ENCODE results near the gene PDZD4. TPM values are rescaled to one million over a fixed set of nuclear protein-coding genes. Genes with fewer than 3 reads are reported as not detected.

Gene PDZD4
- total and polyA plus RNA-seq, 8 donors: 2.1 to 11.1 (median 5.2) TPM

DNA sequence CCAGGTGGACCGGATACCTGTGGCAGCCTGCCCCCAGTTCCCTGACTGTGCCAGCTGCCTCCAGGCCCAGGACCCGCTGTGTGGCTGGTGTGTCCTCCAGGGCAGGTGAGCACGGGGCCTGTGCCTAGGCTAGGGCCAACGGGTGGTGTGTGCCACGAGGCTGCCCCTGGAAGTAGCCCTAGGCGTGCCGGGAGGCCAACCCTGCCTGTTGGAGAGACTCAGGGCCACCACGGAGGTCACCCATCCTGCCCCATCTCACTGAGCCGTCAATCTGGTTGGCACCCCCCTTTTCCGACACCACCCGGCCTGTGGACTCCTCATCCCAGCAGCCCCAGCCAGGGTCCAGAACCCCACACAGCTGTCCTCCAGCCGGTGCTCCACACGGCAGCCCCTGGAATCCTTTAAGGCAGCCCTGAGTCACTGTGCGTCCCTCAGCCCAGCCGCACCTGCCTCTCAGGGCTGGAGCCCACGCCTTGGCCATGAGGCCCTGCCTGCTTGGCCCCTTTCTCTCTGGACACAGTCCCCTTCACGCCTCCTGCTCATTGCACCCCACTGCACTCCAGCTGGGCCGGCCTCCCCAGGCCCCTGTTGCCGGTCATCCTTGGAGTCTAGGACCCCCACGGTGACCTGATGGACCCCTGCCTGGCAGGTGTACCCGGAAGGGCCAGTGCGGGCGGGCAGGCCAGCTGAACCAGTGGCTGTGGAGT, 61.0 kb downstream of the PDZD4 start:
- TF ChIP-seq POLR2AphosphoS5 (IDR thresholded peaks at IDR 0.05) (no peak), POLR2A (IDR thresholded peaks at IDR 0.05) (no peak), EP300 (IDR thresholded peaks at IDR 0.05) (no peak)
- TF ChIP-seq, protein P1, sequence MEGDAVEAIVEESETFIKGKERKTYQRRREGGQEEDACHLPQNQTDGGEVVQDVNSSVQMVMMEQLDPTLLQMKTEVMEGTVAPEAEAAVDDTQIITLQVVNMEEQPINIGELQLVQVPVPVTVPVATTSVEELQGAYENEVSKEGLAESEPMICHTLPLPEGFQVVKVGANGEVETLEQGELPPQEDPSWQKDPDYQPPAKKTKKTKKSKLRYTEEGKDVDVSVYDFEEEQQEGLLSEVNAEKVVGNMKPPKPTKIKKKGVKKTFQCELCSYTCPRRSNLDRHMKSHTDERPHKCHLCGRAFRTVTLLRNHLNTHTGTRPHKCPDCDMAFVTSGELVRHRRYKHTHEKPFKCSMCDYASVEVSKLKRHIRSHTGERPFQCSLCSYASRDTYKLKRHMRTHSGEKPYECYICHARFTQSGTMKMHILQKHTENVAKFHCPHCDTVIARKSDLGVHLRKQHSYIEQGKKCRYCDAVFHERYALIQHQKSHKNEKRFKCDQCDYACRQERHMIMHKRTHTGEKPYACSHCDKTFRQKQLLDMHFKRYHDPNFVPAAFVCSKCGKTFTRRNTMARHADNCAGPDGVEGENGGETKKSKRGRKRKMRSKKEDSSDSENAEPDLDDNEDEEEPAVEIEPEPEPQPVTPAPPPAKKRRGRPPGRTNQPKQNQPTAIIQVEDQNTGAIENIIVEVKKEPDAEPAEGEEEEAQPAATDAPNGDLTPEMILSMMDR (IDR thresholded peaks at IDR 0.05): no peak
- Histone ChIP-seq H3K36me3 (peaks cover 0 to 42% (median 4%) of the 10 kb centered on the region in 4 donors), H3K4me1 (peaks cover 0 to 29% (median 20%) of the 10 kb centered on the region in 4 donors), H3K27me3 (peaks cover 0 to 3% (median 0%) of the 10 kb centered on the region in 3 donors), H3K4me3 (no peak overlapping the region), H3K9me3 (no peaks in the 10 kb centered on the region), H3K27ac (no peak overlapping the region)
- WGBS, 5 donors: 80 to 91% (median 90%) methylated on average over 16 to 23 of the region's 23 CpGs
- intact Hi-C loops (cut with DNase I; ENCODE audit: low total_unique reads): no loop called here
- peak in 1 of 2 donors; percentile 1 for DNase-seq

DNA sequence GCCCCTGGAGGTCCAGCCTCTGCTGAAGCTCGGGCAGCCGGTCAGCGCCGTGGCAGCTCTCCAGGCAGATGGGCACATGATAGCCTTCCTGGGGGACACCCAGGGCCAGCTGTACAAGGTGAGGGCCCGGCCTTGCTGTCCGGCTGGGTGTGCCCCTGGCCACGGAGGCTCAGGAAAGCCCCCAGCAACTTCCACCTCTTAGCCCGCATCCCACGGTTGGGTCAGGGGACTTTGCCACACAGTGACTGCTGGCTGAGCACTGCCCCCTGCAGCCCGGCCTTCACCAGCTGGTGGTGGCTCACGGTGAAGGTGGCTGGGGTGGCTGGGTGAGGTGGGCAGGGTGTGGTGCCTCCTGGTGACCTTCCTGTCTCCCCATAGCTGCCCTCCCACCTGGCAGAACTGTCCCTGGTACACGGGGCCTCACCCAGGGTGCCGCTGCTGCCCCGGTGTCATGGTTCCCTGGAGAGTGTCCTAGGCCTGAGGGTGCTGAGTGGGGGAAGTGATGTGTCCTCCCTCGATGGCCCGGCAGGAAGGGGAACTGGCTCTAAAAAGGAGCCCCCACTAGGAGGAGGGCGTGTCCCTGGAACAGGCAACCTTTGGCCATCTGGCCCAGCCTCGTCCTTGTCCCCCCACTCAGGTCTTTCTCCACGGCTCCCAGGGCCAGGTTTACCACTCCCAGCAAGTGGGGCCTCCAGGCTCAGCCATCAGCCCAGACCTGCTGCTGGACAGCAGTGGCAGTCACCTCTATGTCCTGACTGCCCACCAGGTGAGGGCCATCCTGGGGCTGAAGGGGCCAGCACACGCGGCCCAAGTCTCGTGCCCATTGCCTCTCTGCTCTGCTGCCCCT, 61.8 kb downstream of the PDZD4 start:
- no peak overlapping the region for H3K4me3 ChIP-seq
- TF ChIP-seq, protein P1 (IDR thresholded peaks at IDR 0.05): no peak
- TF ChIP-seq POLR2AphosphoS5 (IDR thresholded peaks at IDR 0.05): no peak
- TF ChIP-seq POLR2A (IDR thresholded peaks at IDR 0.05): no peak
- TF ChIP-seq EP300 (IDR thresholded peaks at IDR 0.05): no peak
- peak in 1 of 2 donors; percentile 11 for DNase-seq
- intact Hi-C loops (cut with DNase I; ENCODE audit: low total_unique reads): no loop called here
- peaks cover 0 to 34% (median 2%) of the 10 kb centered on the region in 4 donors for H3K36me3 ChIP-seq
- H3K27me3 ChIP-seq: peaks cover 0 to 3% (median 0%) of the 10 kb centered on the region in 3 donors
- peaks cover 0 to 34% (median 26%) of the 10 kb centered on the region in 4 donors for H3K4me1 ChIP-seq
- WGBS, 5 donors: 76 to 91% (median 85%) methylated on average over 8 to 22 of the region's 22 CpGs
- H3K27ac ChIP-seq: no peak overlapping the region
- H3K9me3 ChIP-seq: no peaks in the 10 kb centered on the region

DNA sequence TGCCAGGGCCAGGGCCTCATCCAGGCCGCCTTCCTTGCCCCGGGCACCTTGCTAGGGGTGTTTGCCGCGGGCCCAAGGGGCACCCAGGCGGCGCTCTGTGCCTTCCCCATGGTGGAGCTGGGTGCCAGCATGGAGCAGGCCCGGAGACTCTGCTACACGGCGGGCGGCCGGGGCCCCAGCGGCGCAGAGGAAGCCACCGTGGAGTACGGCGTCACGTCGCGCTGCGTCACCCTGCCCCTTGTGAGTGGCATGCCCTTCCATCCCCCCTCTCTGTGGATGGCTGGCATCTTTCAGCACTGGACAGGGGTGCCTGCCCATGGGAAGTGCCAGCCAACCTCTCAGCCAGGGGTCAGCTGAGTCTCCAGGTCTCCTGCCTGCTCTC, 62.7 kb downstream of the PDZD4 start:
- H3K9me3 ChIP-seq: no peaks in the 10 kb centered on the region
- no peak overlapping the region for H3K4me3 ChIP-seq
- no peak for TF ChIP-seq POLR2A (IDR thresholded peaks at IDR 0.05)
- no peak for TF ChIP-seq EP300 (IDR thresholded peaks at IDR 0.05)
- TF ChIP-seq, protein P1 (IDR thresholded peaks at IDR 0.05): no peak
- no peak for TF ChIP-seq POLR2AphosphoS5 (IDR thresholded peaks at IDR 0.05)
- H3K27ac ChIP-seq: no peak overlapping the region
- DNase-seq: peak in 1 of 2 donors; percentile 1
- peaks cover 0 to 28% (median 2%) of the 10 kb centered on the region in 4 donors for H3K36me3 ChIP-seq
- WGBS, 5 donors: 82 to 98% (median 90%) methylated on average over 5 to 18 of the region's 20 CpGs; no CpG with 5 or more reads in 1 of the 5 donors
- peaks cover 0 to 34% (median 26%) of the 10 kb centered on the region in 4 donors for H3K4me1 ChIP-seq
- H3K27me3 ChIP-seq: peaks cover 0 to 3% (median 0%) of the 10 kb centered on the region in 3 donors
- intact Hi-C loops (cut with DNase I; ENCODE audit: low total_unique reads): no loop called here

Measured in stomach (tissue), 9 donors.